Measurements from ENCODE around the gene IRS1.

Gene IRS1

GRCh38 chr2:226730481-226730880 lies 69.1 kb downstream of the IRS1 start:
- Histone ChIP-seq H3K27me3 (ENCODE audit: control insufficient read depth, insufficient read depth, low read length) (no peaks in the 10 kb centered on the region), H3K9ac (no peak overlapping the region), H3K27ac (no peak overlapping the region), H2AFZ (no peak overlapping the region), H3K9me3 (ENCODE audit: control insufficient read depth, low read length) (no peaks in the 10 kb centered on the region), H3K79me2 (no peaks in the 10 kb centered on the region), H3K4me1 (no peaks in the 10 kb centered on the region), H3K4me3 (ENCODE audit: low read depth, low read length) (no peak overlapping the region), H3K36me3 (ENCODE audit: control insufficient read depth, insufficient read depth, low read length) (no peaks in the 10 kb centered on the region), H3K4me2 (ENCODE audit: low read length) (no peak overlapping the region)
- TF ChIP-seq, protein P1, sequence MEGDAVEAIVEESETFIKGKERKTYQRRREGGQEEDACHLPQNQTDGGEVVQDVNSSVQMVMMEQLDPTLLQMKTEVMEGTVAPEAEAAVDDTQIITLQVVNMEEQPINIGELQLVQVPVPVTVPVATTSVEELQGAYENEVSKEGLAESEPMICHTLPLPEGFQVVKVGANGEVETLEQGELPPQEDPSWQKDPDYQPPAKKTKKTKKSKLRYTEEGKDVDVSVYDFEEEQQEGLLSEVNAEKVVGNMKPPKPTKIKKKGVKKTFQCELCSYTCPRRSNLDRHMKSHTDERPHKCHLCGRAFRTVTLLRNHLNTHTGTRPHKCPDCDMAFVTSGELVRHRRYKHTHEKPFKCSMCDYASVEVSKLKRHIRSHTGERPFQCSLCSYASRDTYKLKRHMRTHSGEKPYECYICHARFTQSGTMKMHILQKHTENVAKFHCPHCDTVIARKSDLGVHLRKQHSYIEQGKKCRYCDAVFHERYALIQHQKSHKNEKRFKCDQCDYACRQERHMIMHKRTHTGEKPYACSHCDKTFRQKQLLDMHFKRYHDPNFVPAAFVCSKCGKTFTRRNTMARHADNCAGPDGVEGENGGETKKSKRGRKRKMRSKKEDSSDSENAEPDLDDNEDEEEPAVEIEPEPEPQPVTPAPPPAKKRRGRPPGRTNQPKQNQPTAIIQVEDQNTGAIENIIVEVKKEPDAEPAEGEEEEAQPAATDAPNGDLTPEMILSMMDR (IDR thresholded peaks at IDR 0.05), result no peak

DNA sequence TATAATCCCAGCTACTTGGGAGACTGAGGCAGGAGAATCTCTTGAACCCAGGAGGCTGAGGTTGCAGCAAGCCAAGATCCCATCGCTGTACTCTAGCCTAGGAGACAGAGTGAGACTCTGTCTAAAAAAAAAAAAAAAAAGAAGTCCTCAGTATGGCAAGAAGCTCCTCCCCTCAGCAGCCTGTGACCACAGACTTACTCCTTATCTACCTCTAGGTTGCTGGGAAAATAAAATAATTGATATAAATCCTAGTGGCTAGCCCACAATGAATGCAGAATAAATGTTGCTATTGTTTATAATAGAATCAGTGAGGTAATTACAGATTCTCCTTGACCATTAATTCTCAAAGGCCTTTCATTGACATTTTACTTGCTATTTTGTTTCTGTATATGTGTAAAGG lies 70.6 kb downstream of the IRS1 start:
- Histone ChIP-seq H3K9ac (no peak overlapping the region), H3K79me2 (no peaks in the 10 kb centered on the region), H3K36me3 (ENCODE audit: control insufficient read depth, insufficient read depth, low read length) (no peaks in the 10 kb centered on the region), H3K4me1 (no peaks in the 10 kb centered on the region), H3K4me2 (ENCODE audit: low read length) (no peak overlapping the region), H3K27ac (no peak overlapping the region), H3K4me3 (ENCODE audit: low read depth, low read length) (no peak overlapping the region), H2AFZ (no peak overlapping the region), H3K9me3 (ENCODE audit: control insufficient read depth, low read length) (no peaks in the 10 kb centered on the region), H3K27me3 (ENCODE audit: control insufficient read depth, insufficient read depth, low read length) (no peaks in the 10 kb centered on the region)
- TF ChIP-seq, protein P1 (IDR thresholded peaks at IDR 0.05), result no peak

DNA sequence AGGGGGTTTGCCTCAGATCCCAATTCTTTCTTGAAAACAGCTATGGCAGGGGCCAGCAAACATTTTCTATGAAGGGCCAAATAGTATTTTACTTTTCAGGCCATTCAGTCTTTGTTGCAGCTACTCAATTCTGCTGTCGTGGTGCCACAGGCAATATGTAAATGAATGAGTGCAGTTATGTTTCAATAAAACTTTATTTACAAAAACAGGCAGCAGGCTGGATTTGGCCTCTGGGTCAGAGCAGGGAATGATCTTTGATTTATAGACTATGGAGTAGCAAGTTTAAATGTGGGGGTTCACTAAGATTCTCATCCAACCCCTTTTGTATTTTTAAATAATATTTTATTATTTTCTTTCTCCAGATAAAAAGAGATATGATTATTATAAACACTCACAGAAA lies 72.4 kb downstream of the IRS1 start:
- no peak overlapping the region for H3K27ac ChIP-seq
- no peaks in the 10 kb centered on the region for H3K4me1 ChIP-seq
- no peak overlapping the region for H2AFZ ChIP-seq
- no peaks in the 10 kb centered on the region for H3K79me2 ChIP-seq
- H3K9ac ChIP-seq, result no peak overlapping the region
- TF ChIP-seq, protein P1 (IDR thresholded peaks at IDR 0.05), result no peak
- H3K4me2 ChIP-seq (ENCODE audit: low read length), result no peak overlapping the region
- no peaks in the 10 kb centered on the region for H3K27me3 ChIP-seq (ENCODE audit: control insufficient read depth, insufficient read depth, low read length)
- no peak overlapping the region for H3K4me3 ChIP-seq (ENCODE audit: low read depth, low read length)
- no peaks in the 10 kb centered on the region for H3K9me3 ChIP-seq (ENCODE audit: control insufficient read depth, low read length)
- H3K36me3 ChIP-seq (ENCODE audit: control insufficient read depth, insufficient read depth, low read length), result no peaks in the 10 kb centered on the region

- H3K4me3 ChIP-seq (ENCODE audit: low read depth, low read length), result no peak overlapping the region
- no peaks in the 10 kb centered on the region for H3K36me3 ChIP-seq (ENCODE audit: control insufficient read depth, insufficient read depth, low read length)
- TF ChIP-seq, protein P1 (IDR thresholded peaks at IDR 0.05), result no peak
- no peaks in the 10 kb centered on the region for H3K9me3 ChIP-seq (ENCODE audit: control insufficient read depth, low read length)
- no peak overlapping the region for H2AFZ ChIP-seq
- no peaks in the 10 kb centered on the region for H3K4me1 ChIP-seq
- no peaks in the 10 kb centered on the region for H3K79me2 ChIP-seq
- H3K4me2 ChIP-seq (ENCODE audit: low read length), result no peak overlapping the region
- no peak overlapping the region for H3K9ac ChIP-seq
- no peak overlapping the region for H3K27ac ChIP-seq
- no peaks in the 10 kb centered on the region for H3K27me3 ChIP-seq (ENCODE audit: control insufficient read depth, insufficient read depth, low read length)
Observed at GRCh38 chr2:226726546-226726945, 73.1 kb downstream of the IRS1 start.

DNA sequence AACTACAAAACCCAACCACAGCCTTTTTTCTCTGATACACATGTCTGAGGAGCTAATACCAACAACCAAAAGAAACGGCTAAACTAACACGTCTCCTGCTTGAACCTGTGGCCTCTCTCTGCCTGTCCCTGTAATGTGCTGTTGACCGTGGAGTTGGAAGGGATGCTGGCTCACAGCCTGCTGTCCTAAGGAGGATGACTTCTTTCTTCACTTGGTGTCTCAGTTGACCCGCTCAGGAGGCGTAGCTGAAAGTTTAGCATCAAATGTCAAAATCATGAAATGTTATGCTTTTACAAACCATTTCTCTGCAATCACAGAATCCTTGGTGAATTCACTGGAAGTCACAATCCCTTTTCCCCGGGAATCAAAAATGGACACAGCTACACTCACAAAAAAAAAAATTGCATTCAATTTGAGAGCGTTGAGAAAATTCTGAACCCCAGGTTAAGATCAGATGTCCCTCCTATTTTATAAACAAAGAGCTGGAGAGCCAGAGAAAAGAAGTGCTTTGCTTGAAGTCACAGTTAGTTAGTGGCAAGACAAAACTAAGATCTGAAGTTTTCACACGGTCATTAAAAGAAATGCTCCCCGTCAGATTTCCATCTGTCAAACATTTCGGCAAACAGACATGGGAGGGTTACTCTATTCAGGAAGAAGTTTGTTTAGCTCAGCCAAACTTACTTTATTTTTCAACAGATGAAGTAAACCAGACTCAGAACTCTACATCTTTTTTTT lies 74.3 kb downstream of the IRS1 start:
- no peaks in the 10 kb centered on the region for H3K36me3 ChIP-seq (ENCODE audit: control insufficient read depth, insufficient read depth, low read length)
- H3K4me3 ChIP-seq (ENCODE audit: low read depth, low read length), result no peak overlapping the region
- H3K27me3 ChIP-seq (ENCODE audit: control insufficient read depth, insufficient read depth, low read length), result no peaks in the 10 kb centered on the region
- TF ChIP-seq, protein P1 (IDR thresholded peaks at IDR 0.05), result no peak
- H3K79me2 ChIP-seq, result no peaks in the 10 kb centered on the region
- peak overlapping the region; percentile 24 for H2AFZ ChIP-seq
- no peaks in the 10 kb centered on the region for H3K4me1 ChIP-seq
- H3K27ac ChIP-seq, result no peak overlapping the region
- H3K9ac ChIP-seq, result no peak overlapping the region
- no peaks in the 10 kb centered on the region for H3K9me3 ChIP-seq (ENCODE audit: control insufficient read depth, low read length)
- H3K4me2 ChIP-seq (ENCODE audit: low read length), result peak overlapping the region; percentile 9

All from parathyroid adenoma (tissue), 2 donors.